Measurements from ENCODE around the gene PCDH7.
A peak's percentile ranks its signal among the peaks of the same experiment; 100 is the strongest.

DNA sequence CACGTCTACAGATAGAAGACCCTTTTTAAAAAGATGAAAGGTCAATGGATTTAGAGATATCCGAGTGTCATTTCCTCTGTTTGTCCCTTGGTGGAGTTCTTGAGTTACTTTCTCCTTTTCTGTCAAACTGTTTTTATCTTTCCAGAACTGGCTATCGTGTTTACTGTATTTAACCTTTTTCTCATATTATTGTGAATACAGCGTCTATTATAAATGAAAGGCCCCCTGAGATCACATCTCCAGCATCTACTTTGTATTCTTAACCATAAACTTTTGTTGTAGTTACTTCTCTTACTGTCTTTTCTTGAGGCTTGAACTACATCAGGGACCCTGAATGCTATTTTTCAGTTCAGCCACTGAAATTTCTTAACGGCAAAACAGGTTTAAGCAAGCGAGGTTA lies 4.0 kb upstream of the PCDH7 start:
- TF ChIP-seq, protein P1, sequence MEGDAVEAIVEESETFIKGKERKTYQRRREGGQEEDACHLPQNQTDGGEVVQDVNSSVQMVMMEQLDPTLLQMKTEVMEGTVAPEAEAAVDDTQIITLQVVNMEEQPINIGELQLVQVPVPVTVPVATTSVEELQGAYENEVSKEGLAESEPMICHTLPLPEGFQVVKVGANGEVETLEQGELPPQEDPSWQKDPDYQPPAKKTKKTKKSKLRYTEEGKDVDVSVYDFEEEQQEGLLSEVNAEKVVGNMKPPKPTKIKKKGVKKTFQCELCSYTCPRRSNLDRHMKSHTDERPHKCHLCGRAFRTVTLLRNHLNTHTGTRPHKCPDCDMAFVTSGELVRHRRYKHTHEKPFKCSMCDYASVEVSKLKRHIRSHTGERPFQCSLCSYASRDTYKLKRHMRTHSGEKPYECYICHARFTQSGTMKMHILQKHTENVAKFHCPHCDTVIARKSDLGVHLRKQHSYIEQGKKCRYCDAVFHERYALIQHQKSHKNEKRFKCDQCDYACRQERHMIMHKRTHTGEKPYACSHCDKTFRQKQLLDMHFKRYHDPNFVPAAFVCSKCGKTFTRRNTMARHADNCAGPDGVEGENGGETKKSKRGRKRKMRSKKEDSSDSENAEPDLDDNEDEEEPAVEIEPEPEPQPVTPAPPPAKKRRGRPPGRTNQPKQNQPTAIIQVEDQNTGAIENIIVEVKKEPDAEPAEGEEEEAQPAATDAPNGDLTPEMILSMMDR (IDR thresholded peaks at IDR 0.05; ENCODE audit: low read depth, low read length) = peak; percentile 72
- no peak for TF ChIP-seq EZH2phosphoT487 (IDR thresholded peaks at IDR 0.05; ENCODE audit: low read depth)

All from OCI-LY3 (cell line).